T follicular helper cell (primary cell): Measurements from ENCODE around the gene FAR1.

Experiments used
- DNase-seq: peaks from one replicate; pipeline ENCODE4 v3.0.0-alpha.2; 2020; ENCODE audit warnings: low read depth

The FAR1 gene

DNA sequence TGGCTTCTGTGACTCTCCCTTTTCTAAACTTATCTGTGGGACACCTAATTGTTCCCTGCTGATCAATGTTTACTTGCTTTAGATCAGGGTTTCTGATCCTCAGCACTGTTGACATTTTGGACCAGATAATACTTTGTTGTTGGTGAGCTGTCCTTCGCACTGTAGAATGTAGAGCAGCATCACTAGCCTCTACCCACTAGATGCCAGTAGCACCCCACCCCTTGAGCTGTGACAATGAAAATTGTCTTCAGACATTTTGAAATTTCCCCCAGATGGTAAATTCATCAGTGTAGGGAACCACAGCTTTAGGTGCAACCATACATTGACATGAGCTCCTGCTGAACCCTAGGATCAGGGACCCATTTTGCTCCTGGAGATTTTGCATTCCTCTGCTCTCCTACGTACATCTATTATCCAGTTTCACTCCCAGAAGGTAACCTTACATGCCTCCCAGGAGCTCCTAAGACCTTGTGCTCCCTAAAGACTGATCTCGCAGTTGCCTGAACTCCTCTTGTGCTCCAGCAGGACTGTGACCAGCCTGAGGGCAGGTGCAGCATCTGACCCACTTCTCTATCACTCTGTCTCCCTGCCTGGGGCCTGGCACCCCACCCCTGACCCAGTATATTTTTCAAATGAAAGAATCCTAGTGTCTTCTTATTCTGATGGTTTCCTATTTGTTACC, 107.8 kb downstream of the FAR1 start:
- DNase-seq, result peak; percentile 38

DNA sequence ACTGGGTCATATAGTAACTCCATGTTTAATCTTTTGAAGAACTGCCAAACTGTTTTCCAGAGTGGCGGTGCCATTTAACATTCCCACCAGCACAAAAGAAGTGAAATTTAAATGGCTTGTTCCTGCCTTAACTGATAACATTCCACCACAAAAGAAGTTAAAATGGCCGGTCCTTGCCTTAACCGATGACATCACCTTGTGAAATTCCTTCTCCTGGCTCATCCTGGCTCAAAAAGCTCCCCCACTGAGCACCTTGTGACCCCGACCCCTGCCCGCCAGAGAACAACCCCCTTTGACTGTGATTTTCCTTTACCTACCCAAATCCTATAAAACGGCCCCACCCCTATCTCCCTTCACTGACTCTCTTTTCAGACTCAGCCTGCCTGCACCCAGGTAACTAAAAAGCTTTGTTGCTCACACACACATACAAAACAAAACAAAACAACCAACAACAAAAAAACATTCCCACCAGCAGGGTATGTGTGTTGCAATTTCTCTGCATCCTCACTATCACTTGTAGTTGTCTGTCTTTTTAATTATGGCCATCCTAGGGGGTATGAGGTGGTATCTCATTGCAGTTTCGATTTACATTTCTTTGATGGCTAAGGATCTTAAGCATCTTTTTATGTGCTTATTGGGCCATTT, 109.0 kb downstream of the FAR1 start:
- no peak for DNase-seq

DNA sequence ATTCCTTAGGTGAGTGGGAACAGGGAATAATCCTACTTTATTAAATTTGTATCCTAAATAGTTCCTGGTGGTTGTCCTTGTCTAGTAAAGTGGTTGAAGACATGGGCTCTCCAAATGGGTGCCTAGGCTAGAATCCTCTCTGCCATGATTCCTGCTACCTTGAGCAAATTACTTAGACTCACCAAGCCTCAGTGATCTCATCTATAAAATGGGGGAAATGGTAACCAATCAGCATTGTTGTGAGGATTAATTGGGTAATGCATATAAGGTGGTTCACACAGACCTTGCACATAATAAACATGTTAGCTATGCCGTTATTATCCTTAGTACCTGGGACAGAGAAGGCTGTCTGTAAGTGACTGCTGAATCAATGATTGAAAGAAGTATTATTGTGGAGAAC, 109.9 kb downstream of the FAR1 start:
- no peak for DNase-seq

DNA sequence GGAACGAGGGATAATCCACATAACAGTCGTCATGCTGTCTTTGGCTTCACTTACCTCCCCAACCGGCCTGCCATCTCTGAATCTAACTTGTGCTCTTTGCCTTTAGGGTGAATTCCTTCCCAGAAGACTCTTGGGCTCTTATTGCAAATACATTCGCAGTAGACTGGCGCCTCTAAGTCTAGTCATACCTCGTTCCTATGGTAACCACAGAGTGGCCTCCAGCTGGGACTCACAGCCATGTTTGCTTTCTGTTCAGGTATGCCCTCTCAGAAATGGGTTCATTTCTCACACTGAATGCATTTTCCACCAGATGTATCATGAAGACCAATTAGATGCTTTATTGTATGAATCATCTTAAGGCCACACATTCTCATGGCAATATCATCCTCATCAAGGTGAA, 112.7 kb downstream of the FAR1 start:
- no peak for DNase-seq
